OCI-LY1 (cell line): ENCODE data around the gene ARHGEF11.

ENCODE experiments used
- H2AFZ ChIP-seq: fragments of 200-600 bp; sonication (generic), shearing (Covaris generic); 2 replicates; pipeline ENCODE4 v1.6.0; 2014; ENCODE audit warnings: antibody characterized with exemption, mild to moderate bottlenecking, low read length
- H3F3A ChIP-seq: fragments of 200-600 bp; sonication (generic), shearing (Covaris generic); 2 replicates; pipeline ENCODE4 v1.6.0; 2014; ENCODE audit warnings: mild to moderate bottlenecking, antibody characterized with exemption, low read length, moderate library complexity; ENCODE audit not compliant: insufficient read depth
- H3K27ac ChIP-seq: fragments of 200-600 bp; sonication (generic); 2 replicates; pipeline ENCODE4 v1.5.1; 2014; ENCODE audit warnings: low read length, mixed run types, mild to moderate bottlenecking, low read depth; ENCODE audit not compliant: poor library complexity, severe bottlenecking
- H3K27me3 ChIP-seq: fragments of 200-600 bp; sonication (generic); 2 replicates; pipeline ENCODE4 v1.6.0; 2014; ENCODE audit warnings: antibody characterized with exemption, mild to moderate bottlenecking, low read length, moderate library complexity; ENCODE audit not compliant: insufficient read depth
- H3K36me3 ChIP-seq: fragments of 200-600 bp; sonication (generic); 2 replicates; pipeline ENCODE4 v1.6.1; 2014; ENCODE audit warnings: mild to moderate bottlenecking, antibody characterized with exemption, low read length, moderate library complexity, mixed read lengths; ENCODE audit not compliant: insufficient read depth
- H3K4me1 ChIP-seq: fragments of 200-600 bp; sonication (generic); 2 replicates; pipeline ENCODE4 v1.5.1; 2014; ENCODE audit warnings: mild to moderate bottlenecking, low read length, moderate library complexity; ENCODE audit not compliant: insufficient read depth, severe bottlenecking
- H3K4me2 ChIP-seq: fragments of 200-600 bp; sonication (generic), shearing (Covaris generic); 2 replicates; pipeline ENCODE4 v1.6.1; 2014; ENCODE audit warnings: low read length
- H3K4me3 ChIP-seq: fragments of 200-600 bp; sonication (generic); 2 replicates; pipeline ENCODE4 v1.5.1; 2014; ENCODE audit warnings: low read length, low read depth, mild to moderate bottlenecking, mixed read lengths; ENCODE audit not compliant: poor library complexity, severe bottlenecking
- H3K79me2 ChIP-seq: fragments of 200-600 bp; shearing (Covaris generic); 2 replicates; pipeline ENCODE4 v1.6.1; 2016; ENCODE audit warnings: mixed run types, low read length, mixed read lengths; ENCODE audit not compliant: insufficient read depth
- H3K9ac ChIP-seq: fragments of 200-600 bp; sonication (generic), shearing (Covaris generic); 2 replicates; pipeline ENCODE4 v1.6.1; 2014; ENCODE audit warnings: mild to moderate bottlenecking, low read length, mixed read lengths
- H3K9me2 ChIP-seq: fragments of 200-600 bp; sonication (generic), shearing (Covaris generic); 2 replicates; pipeline ENCODE4 v1.6.1; 2014; ENCODE audit warnings: low read depth, mild to moderate bottlenecking, low read length, mixed read lengths
- H3K9me3 ChIP-seq: fragments of 200-600 bp; shearing (Covaris generic); 2 replicates; pipeline ENCODE4 v1.6.1; 2014; ENCODE audit warnings: low read length, mixed read lengths
- H4K20me1 ChIP-seq: fragments of 200-600 bp; sonication (generic), shearing (Covaris generic); 2 replicates; pipeline ENCODE4 v1.6.0; 2016; ENCODE audit warnings: mild to moderate bottlenecking, low read length; ENCODE audit not compliant: insufficient read depth
- CTCF ChIP-seq: fragments of 200-600 bp; sonication (generic), shearing (Covaris generic); IDR thresholded peaks from 2 replicates; pipeline ENCODE4 v1.5.1; 2017; ENCODE audit warnings: mild to moderate bottlenecking, antibody characterized with exemption, low read length, moderate library complexity, mixed read lengths
- EZH2 ChIP-seq: fragments of 200-600 bp; sonication (generic), shearing (Covaris generic); IDR thresholded peaks from 2 replicates; pipeline ENCODE4 v1.8.0; 2017; ENCODE audit warnings: borderline replicate concordance, mixed run types, mild to moderate bottlenecking, antibody characterized with exemption, low read length, moderate library complexity, mixed read lengths

Gene ARHGEF11

DNA sequence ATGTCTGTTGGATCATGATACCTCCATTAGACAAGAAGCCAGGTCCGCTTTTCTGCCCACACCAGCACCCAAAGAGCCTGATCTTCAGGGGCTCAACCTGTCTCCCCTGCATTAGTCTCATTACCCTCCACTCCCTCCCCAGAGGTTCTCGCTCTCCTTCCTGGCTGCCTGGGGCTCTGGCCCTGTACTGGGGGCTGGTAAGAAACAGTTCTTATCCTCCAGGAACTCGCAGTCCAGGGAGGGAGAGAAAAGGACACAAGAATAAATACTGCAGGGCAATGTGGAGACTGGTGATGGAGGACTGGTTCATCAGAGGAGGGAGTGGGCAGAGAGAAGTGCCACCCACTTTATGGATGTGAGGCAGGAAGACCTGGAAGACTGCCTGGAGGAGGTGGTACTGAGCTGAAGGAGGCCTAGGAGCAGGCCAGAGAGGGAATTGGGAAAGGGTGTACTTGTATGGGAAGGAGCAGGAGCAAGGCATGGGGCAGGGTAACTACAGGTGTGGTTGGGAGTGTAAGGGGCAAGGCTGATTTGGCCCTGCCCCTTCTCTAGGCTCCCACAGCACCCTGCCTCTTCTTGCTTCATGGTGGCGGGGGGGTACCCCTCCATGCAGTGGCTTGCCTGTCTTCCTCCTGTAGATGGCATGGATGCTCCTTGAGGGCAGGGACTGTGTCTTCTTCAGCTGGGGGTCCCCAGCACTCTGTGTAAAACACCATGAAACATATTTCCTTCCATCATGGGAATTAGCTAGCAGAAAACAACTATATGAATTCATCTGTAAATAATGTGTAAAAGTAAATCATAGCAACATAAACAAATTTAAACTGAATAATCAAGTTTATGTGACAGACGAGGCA, 120.2 kb downstream of the ARHGEF11 start:
- Histone ChIP-seq H3K9me2 (no peaks in the 10 kb centered on the region), H3K4me3 (no peak overlapping the region), H3K9me3 (no peaks in the 10 kb centered on the region), H3K27ac (no peak overlapping the region), H3F3A (no peaks in the 10 kb centered on the region), H3K4me1 (no peaks in the 10 kb centered on the region), H3K27me3 (0 out of 2 replicates have a peak, but pooled peaks cover 10% of the 10 kb centered on the region), H3K9ac (no peak overlapping the region), H3K79me2 (no peaks in the 10 kb centered on the region), H3K4me2 (no peak overlapping the region), H4K20me1 (no peaks in the 10 kb centered on the region), H3K36me3 (no peaks in the 10 kb centered on the region), H2AFZ (no peak overlapping the region)
- no peak for TF ChIP-seq CTCF
- no peak for TF ChIP-seq EZH2

DNA sequence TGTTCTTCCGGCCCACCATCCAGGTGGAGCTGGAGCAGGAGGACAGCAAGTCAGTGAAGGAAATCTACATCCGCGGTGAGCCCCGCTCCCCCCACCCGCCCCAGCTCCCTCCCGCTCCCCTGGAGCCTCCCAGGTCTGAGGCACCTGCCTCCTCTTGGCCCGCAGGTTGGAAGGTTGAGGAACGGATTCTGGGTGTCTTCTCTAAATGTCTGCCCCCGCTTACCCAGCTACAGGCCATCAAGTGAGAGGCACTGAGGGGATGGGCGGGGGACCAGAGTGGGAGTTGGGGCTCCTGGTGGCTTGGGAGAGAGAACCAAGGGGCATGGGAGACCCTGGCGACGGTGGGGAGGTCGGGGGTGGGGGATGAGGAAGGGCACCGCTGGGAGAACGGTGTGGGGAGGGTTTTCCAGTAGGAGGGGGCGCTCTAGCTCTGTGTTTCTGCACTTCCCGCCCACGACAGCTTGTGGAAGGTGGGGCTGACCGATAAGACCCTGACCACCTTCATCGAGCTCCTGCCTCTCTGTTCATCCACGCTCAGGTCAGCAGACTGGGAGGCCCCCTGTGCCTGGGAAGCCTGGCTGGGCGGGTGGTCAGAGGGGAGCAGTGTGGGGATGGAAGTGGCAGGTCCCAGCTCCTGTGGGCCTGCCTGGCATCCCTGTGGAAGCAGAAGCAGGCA, 120.9 kb downstream of the ARHGEF11 start:
- H3F3A ChIP-seq = no peaks in the 10 kb centered on the region

More for the DNA sequence above, 120.9 kb downstream of the ARHGEF11 start:
- no peaks in the 10 kb centered on the region for H4K20me1 ChIP-seq
- peaks cover 10% of the 10 kb centered on the region; the same call in 1 of the 2 replicates for H3K27me3 ChIP-seq
- no peaks in the 10 kb centered on the region for H3K36me3 ChIP-seq
- H3K9ac ChIP-seq = no peak overlapping the region
- no peaks in the 10 kb centered on the region for H3K4me1 ChIP-seq
- H3K79me2 ChIP-seq = no peaks in the 10 kb centered on the region
- no peaks in the 10 kb centered on the region for H3K9me3 ChIP-seq
- no peaks in the 10 kb centered on the region for H3K9me2 ChIP-seq
- H3K27ac ChIP-seq = no peak overlapping the region
- H3K4me3 ChIP-seq = no peak overlapping the region
- no peak overlapping the region for H2AFZ ChIP-seq
- no peak for TF ChIP-seq CTCF
- TF ChIP-seq EZH2 = no peak
- no peak overlapping the region for H3K4me2 ChIP-seq
